Measurements from ENCODE around the gene EPHA4. TPM values are rescaled to one million over a fixed set of nuclear protein-coding genes. Genes with fewer than 3 reads are reported as not detected.
A peak's percentile ranks its signal among the peaks of the same experiment; 100 is the strongest.

The EPHA4 gene
- polyA plus RNA-seq, 1 donor (not counting 4 experiments of a cell fraction or from before 2014, with no cell fraction given) = 9.0 TPM

- Histone ChIP-seq H3K4me3 (ENCODE audit: control insufficient read depth in 2 of 3, extremely low read depth in 1 of 3, insufficient read depth in 2 of 3, low read depth in 1 of 3, low read length in 3 of 3) (no peak overlapping the region), H3K27ac (ENCODE audit: control insufficient read depth, insufficient read depth, low read length) (peak overlapping the region; percentile 30), H4K20me1 (ENCODE audit: control insufficient read depth, extremely low read depth, insufficient read depth, low read length) (no peaks in the 10 kb centered on the region), H3K79me2 (ENCODE audit: control insufficient read depth, insufficient read depth, low read length) (no peaks in the 10 kb centered on the region), H3K4me1 (ENCODE audit: control insufficient read depth, extremely low read depth, insufficient read depth, low read length) (peaks cover 32% of the 10 kb centered on the region), H3K9me1 (ENCODE audit: control insufficient read depth, extremely low read depth, insufficient read depth, low read length) (no peaks in the 10 kb centered on the region), H3K4me2 (ENCODE audit: control insufficient read depth, extremely low read depth, insufficient read depth, low read depth, low read length) (peak overlapping the region; percentile 63), H3K9me3 (ENCODE audit: control insufficient read depth, low read depth, low read length) (no peaks in the 10 kb centered on the region), H3K9ac (ENCODE audit: control insufficient read depth, extremely low read depth, insufficient read depth, low read length) (no peak overlapping the region), H2AFZ (ENCODE audit: control insufficient read depth, low read length) (no peak overlapping the region), H3K27me3 (ENCODE audit: control insufficient read depth, extremely low read depth, insufficient read depth, low read length) (no peaks in the 10 kb centered on the region), H3K36me3 (ENCODE audit: control insufficient read depth in 2 of 2, extremely low read depth in 1 of 2, insufficient read depth in 2 of 2, low read length in 2 of 2) (no peaks in the 10 kb centered on the region)
- dilution Hi-C loops (cut with MboI; ENCODE audit: extremely low pct_ligation_motif_present, low sequenced_read_pairs) = no loop called here
- TF ChIP-seq CTCF (optimal IDR thresholded peaks at IDR 0.05 in 1 of 3, IDR thresholded peaks at IDR 0.05 in 1 of 3, conservative IDR thresholded peaks at IDR 0.05 in 1 of 3; ENCODE audit: extremely low read depth in 1 of 3, insufficient read depth in 2 of 3, low read length in 3 of 3) = no peak
- no peak for TF ChIP-seq EZH2 (IDR thresholded peaks at IDR 0.05; ENCODE audit: low read length)
- FAIRE-seq (no peak), DNase-seq (ENCODE audit: low read depth, low spot score) (no peak)
Measured at GRCh38 chr2:221530653-221531037, 41.5 kb downstream of the EPHA4 start.

- DNase-seq (ENCODE audit: low read depth, low spot score) = peak; percentile 59
- Histone ChIP-seq H3K79me2 (ENCODE audit: control insufficient read depth, insufficient read depth, low read length) (no peaks in the 10 kb centered on the region), H2AFZ (ENCODE audit: control insufficient read depth, low read length) (peak overlapping the region; percentile 51), H3K4me2 (ENCODE audit: control insufficient read depth, extremely low read depth, insufficient read depth, low read depth, low read length) (peak overlapping the region; percentile 70), H3K27me3 (ENCODE audit: control insufficient read depth, extremely low read depth, insufficient read depth, low read length) (no peaks in the 10 kb centered on the region), H3K4me1 (ENCODE audit: control insufficient read depth, extremely low read depth, insufficient read depth, low read length) (peaks cover 32% of the 10 kb centered on the region), H3K27ac (ENCODE audit: control insufficient read depth, insufficient read depth, low read length) (peak overlapping the region; percentile 30), H3K4me3 (ENCODE audit: control insufficient read depth in 2 of 3, extremely low read depth in 1 of 3, insufficient read depth in 2 of 3, low read depth in 1 of 3, low read length in 3 of 3) (peak overlapping the region in 2 of 3 experiments; percentile 2 to 16), H4K20me1 (ENCODE audit: control insufficient read depth, extremely low read depth, insufficient read depth, low read length) (no peaks in the 10 kb centered on the region), H3K36me3 (ENCODE audit: control insufficient read depth in 2 of 2, extremely low read depth in 1 of 2, insufficient read depth in 2 of 2, low read length in 2 of 2) (no peaks in the 10 kb centered on the region), H3K9me3 (ENCODE audit: control insufficient read depth, low read depth, low read length) (no peaks in the 10 kb centered on the region), H3K9ac (ENCODE audit: control insufficient read depth, extremely low read depth, insufficient read depth, low read length) (no peak overlapping the region), H3K9me1 (ENCODE audit: control insufficient read depth, extremely low read depth, insufficient read depth, low read length) (no peaks in the 10 kb centered on the region)
- TF ChIP-seq EZH2 (IDR thresholded peaks at IDR 0.05; ENCODE audit: low read length) = no peak
- no peak for TF ChIP-seq CTCF (optimal IDR thresholded peaks at IDR 0.05 in 1 of 3, IDR thresholded peaks at IDR 0.05 in 1 of 3, conservative IDR thresholded peaks at IDR 0.05 in 1 of 3; ENCODE audit: extremely low read depth in 1 of 3, insufficient read depth in 2 of 3, low read length in 3 of 3)
- dilution Hi-C loops (cut with MboI; ENCODE audit: extremely low pct_ligation_motif_present, low sequenced_read_pairs) = no loop called here
- FAIRE-seq = peak; percentile 96
Measured at GRCh38 chr2:221529943-221530652, 42.0 kb downstream of the EPHA4 start.

Data from keratinocyte (primary cell).